Thymus (tissue), 11 donors: ENCODE data around the gene RTBDN. TPM values are rescaled to one million over a fixed set of nuclear protein-coding genes. Genes with fewer than 3 reads are reported as not detected.
A peak's percentile ranks its signal among the peaks of the same experiment; 100 is the strongest.

Experiments
- DNase-seq, 9 donors: peaks; one replicate each; pipeline ENCODE4 v3.0.0-alpha.2; 2013; ENCODE audit warnings: low spot score in 9 of 9, low read depth in 6 of 9, missing footprints in 1 of 9
- H3K27ac ChIP-seq, 2 donors: one replicate each; pipeline ENCODE4 v1.5.1; 2013; ENCODE audit warnings: control low read depth in 1 of 2, low read depth in 1 of 2, low read length in 1 of 2, mild to moderate bottlenecking in 1 of 2, moderate library complexity in 1 of 2
- H3K27me3 ChIP-seq, 2 donors: one replicate each; pipeline ENCODE4 v1.5.1; 2013; ENCODE audit warnings: low read length in 1 of 2; ENCODE audit not compliant: control insufficient read depth in 2 of 2, insufficient read depth in 1 of 2
- H3K36me3 ChIP-seq, 2 donors: one replicate each; pipeline ENCODE4 v1.5.1; 2013; ENCODE audit warnings: low read length in 1 of 2, mild to moderate bottlenecking in 1 of 2, moderate library complexity in 1 of 2; ENCODE audit not compliant: control insufficient read depth in 2 of 2, insufficient read depth in 2 of 2
- H3K4me1 ChIP-seq, 2 donors: one replicate each; pipeline ENCODE4 v1.5.1; 2013; ENCODE audit warnings: low read length in 2 of 2; ENCODE audit not compliant: control insufficient read depth in 2 of 2, insufficient read depth in 2 of 2
- H3K4me3 ChIP-seq, 2 donors: one replicate each; pipeline ENCODE4 v1.5.1; 2013; ENCODE audit warnings: low read length in 2 of 2, control low read depth in 1 of 2, mild to moderate bottlenecking in 1 of 2
- H3K9me3 ChIP-seq, 2 donors: one replicate each; pipeline ENCODE4 v1.5.1; 2013; ENCODE audit warnings: low read length in 1 of 2, mild to moderate bottlenecking in 1 of 2; ENCODE audit not compliant: control insufficient read depth in 2 of 2, insufficient read depth in 1 of 2
- WGBS: extraction: QIAGEN DNeasy Blood & Tissue Kit; methylation state at CpG from one replicate; pipeline ENCODE4 v1.1.7; 2013; 5-methylcytosine and 5-hydroxymethylcytosine counted together
- polyA plus RNA-seq: library from polyadenylated mRNA; stranded (reverse); fragments of 200-250 nt; gene quantifications from one replicate; pipeline ENCODE4 v1.2.3, GENCODE V29; 2013
- total RNA-seq: library from RNA; stranded (reverse); fragments of 120-200 nt; gene quantifications from one replicate; pipeline ENCODE4 v1.2.4, GENCODE V29; 2013
- donor health status: healthy.

Gene RTBDN
- total and polyA plus RNA-seq, 2 donors = 1.6 to 1.7 TPM

- H3K4me1 ChIP-seq = peaks cover 27 to 78% of the 10 kb centered on the region in 2 donors
- H3K4me3 ChIP-seq = no peak overlapping the region
- peak overlapping the region in 1 of 2 donors; percentile 64 for H3K27ac ChIP-seq
- no peaks in the 10 kb centered on the region for H3K9me3 ChIP-seq
- H3K27me3 ChIP-seq = peaks cover 14 to 19% of the 10 kb centered on the region in 2 donors
- DNase-seq = no peak
- 89% methylated on average over 10 of the region's 10 CpGs for WGBS
- no peaks in the 10 kb centered on the region for H3K36me3 ChIP-seq
These were observed 46.9 kb downstream of the RTBDN start for GRCh38 chr19:12787458-12787857.

- no peaks in the 10 kb centered on the region for H3K36me3 ChIP-seq
- no peak overlapping the region for H3K4me3 ChIP-seq
- peaks cover 14 to 19% of the 10 kb centered on the region in 2 donors for H3K27me3 ChIP-seq
- DNase-seq = no peak
- H3K9me3 ChIP-seq = no peaks in the 10 kb centered on the region
- peaks cover 27 to 82% of the 10 kb centered on the region in 2 donors for H3K4me1 ChIP-seq
- H3K27ac ChIP-seq = peak overlapping the region; percentile 64 to 89
- WGBS = 96% methylated on average over 3 of the region's 3 CpGs
These were observed 47.4 kb downstream of the RTBDN start for GRCh38 chr19:12786952-12787351.

- no peak overlapping the region for H3K4me3 ChIP-seq
- WGBS = 39% methylated on average over 18 of the region's 18 CpGs
- H3K4me1 ChIP-seq = peaks cover 29 to 86% of the 10 kb centered on the region in 2 donors
- H3K27ac ChIP-seq = peak overlapping the region; percentile 64 to 89
- no peaks in the 10 kb centered on the region for H3K36me3 ChIP-seq
- peak in 1 of 9 donors; percentile 45 for DNase-seq
- peaks cover 14 to 19% of the 10 kb centered on the region in 2 donors for H3K27me3 ChIP-seq
- no peaks in the 10 kb centered on the region for H3K9me3 ChIP-seq
These were observed 48.1 kb downstream of the RTBDN start for GRCh38 chr19:12786141-12786870.

- H3K27ac ChIP-seq = peak overlapping the region; percentile 64 to 89
- peaks cover 14 to 18% of the 10 kb centered on the region in 2 donors for H3K27me3 ChIP-seq
- H3K36me3 ChIP-seq = no peaks in the 10 kb centered on the region
- DNase-seq = peak in 1 of 9 donors; percentile 41
- no peaks in the 10 kb centered on the region for H3K9me3 ChIP-seq
- no peak overlapping the region for H3K4me3 ChIP-seq
- peaks cover 24 to 78% of the 10 kb centered on the region in 2 donors for H3K4me1 ChIP-seq
- 76% methylated on average over 4 of the region's 4 CpGs for WGBS
These were observed 48.8 kb downstream of the RTBDN start for GRCh38 chr19:12785431-12786031.

- WGBS = 46% methylated on average over 5 of the region's 5 CpGs
- no peaks in the 10 kb centered on the region for H3K9me3 ChIP-seq
- peak overlapping the region; percentile 64 to 96 for H3K27ac ChIP-seq
- no peaks in the 10 kb centered on the region for H3K36me3 ChIP-seq
- peaks cover 9 to 13% of the 10 kb centered on the region in 2 donors for H3K27me3 ChIP-seq
- peak in 2 of 9 donors; percentile 34 to 59 for DNase-seq
- no peak overlapping the region for H3K4me3 ChIP-seq
- peaks cover 24 to 73% of the 10 kb centered on the region in 2 donors for H3K4me1 ChIP-seq
These were observed 49.4 kb downstream of the RTBDN start for GRCh38 chr19:12784871-12785430.

GRCh38 chr19:12784394-12784870 lies 49.9 kb downstream of the RTBDN start:
- Histone ChIP-seq H3K36me3 (no peaks in the 10 kb centered on the region), H3K4me1 (peaks cover 24 to 75% of the 10 kb centered on the region in 2 donors), H3K27me3 (peaks cover 6 to 9% of the 10 kb centered on the region in 2 donors), H3K9me3 (no peaks in the 10 kb centered on the region), H3K27ac (peak overlapping the region; percentile 64 to 96), H3K4me3 (no peak overlapping the region)
- 84% methylated on average over 10 of the region's 10 CpGs for WGBS
- peak in 1 of 9 donors; percentile 53 for DNase-seq

GRCh38 chr19:12783849-12784393 lies 50.5 kb downstream of the RTBDN start:
- no peak overlapping the region for H3K4me3 ChIP-seq
- H3K4me1 ChIP-seq = peaks cover 24 to 75% of the 10 kb centered on the region in 2 donors
- H3K27me3 ChIP-seq = peaks cover 3 to 4% of the 10 kb centered on the region in 2 donors
- no peaks in the 10 kb centered on the region for H3K9me3 ChIP-seq
- no peak for DNase-seq
- no peaks in the 10 kb centered on the region for H3K36me3 ChIP-seq
- 74% methylated on average over 19 of the region's 19 CpGs for WGBS
- H3K27ac ChIP-seq = peak overlapping the region; percentile 64 to 96

GRCh38 chr19:12783291-12783848 lies 51.0 kb downstream of the RTBDN start:
- H3K36me3 ChIP-seq = no peaks in the 10 kb centered on the region
- peak in 1 of 9 donors; percentile 66 for DNase-seq
- H3K27ac ChIP-seq = peak overlapping the region; percentile 87 to 96
- WGBS = 21% methylated on average over 16 of the region's 16 CpGs
- H3K4me1 ChIP-seq = peaks cover 28 to 75% of the 10 kb centered on the region in 2 donors
- peak overlapping the region; percentile 57 for H3K4me3 ChIP-seq
- H3K27me3 ChIP-seq = no peaks in the 10 kb centered on the region
- no peaks in the 10 kb centered on the region for H3K9me3 ChIP-seq
